B cell (primary cell): ENCODE results near the gene CHRD. TPM values are rescaled to one million over a fixed set of nuclear protein-coding genes. Genes with fewer than 3 reads are reported as not detected.

Experiments used
- ATAC-seq: fragments of 200-7000 bp; cut with Tn5 transposase; one replicate; pipeline ENCODE4 v1.10.0; 2021; ENCODE audit warnings: low read depth, mild to moderate bottlenecking, moderate number of reproducible peaks, moderate library complexity
- CTCF ChIA-PET: fragments of 350-600 bp; sonication (Branson Sonifier 250); formaldehyde crosslinking; loops from one replicate; lab custom pipeline; 2021; ENCODE audit warnings: antibody characterized with exemption, inconsistent platforms; lab: Charles Lee
- POLR2A ChIA-PET: fragments of 350-600 bp; sonication (Branson Sonifier 250); formaldehyde crosslinking; loops from one replicate; lab custom pipeline; 2021; ENCODE audit warnings: antibody characterized with exemption; lab: Charles Lee
- DNase-seq: peaks from one replicate; pipeline ENCODE4 v3.0.0; 2013
- H2AFZ ChIP-seq: 2 replicates; pipeline ENCODE4 v1.6.1; 2012; ENCODE audit warnings: mild to moderate bottlenecking, low read depth, low read length; ENCODE audit not compliant: insufficient read depth, poor library complexity, severe bottlenecking
- H3K27ac ChIP-seq, 2 donors: 1 replicate in 1 of 2; 2 replicates in 1 of 2; pipeline ENCODE4 v1.5.1; 2012 to 2013; ENCODE audit warnings: low read length in 2 of 2, mild to moderate bottlenecking in 2 of 2, moderate library complexity in 1 of 2
- H3K27me3 ChIP-seq, 4 experiments: fragments of 200-600 bp in 1 of 4; sonication (generic) in 1 of 4; replicated peaks in 1 of 4; 1 replicate in 2 of 4; 2 replicates in 2 of 4; pipeline versions ENCODE4 v1.6.1 to v1.7.0; 2013 to 2016; ENCODE audit warnings: low read length in 3 of 4, mild to moderate bottlenecking in 2 of 4, mixed read lengths in 1 of 4, moderate library complexity in 1 of 4; ENCODE audit not compliant: insufficient read depth in 4 of 4, control insufficient read depth in 3 of 4; ENCODE audit errors: control extremely low read depth in 1 of 4
- H3K36me3 ChIP-seq, 2 experiments: replicated peaks in 1 of 2; 1 replicate in 1 of 2; 2 replicates in 1 of 2; pipeline versions ENCODE4 v1.6.1 to v1.7.1; 2013; ENCODE audit warnings: low read length in 1 of 2; ENCODE audit not compliant: insufficient read depth in 2 of 2, control insufficient read depth in 1 of 2; ENCODE audit errors: control extremely low read depth in 1 of 2, extremely low read depth in 1 of 2
- H3K4me1 ChIP-seq, 2 donors: fragments of 200-600 bp in 1 of 2; sonication (generic) in 1 of 2; 1 replicate in 1 of 2; 2 replicates in 1 of 2; pipeline versions ENCODE4 v1.5.1 to v1.6.1; 2013 to 2017; ENCODE audit warnings: low read length in 2 of 2; ENCODE audit not compliant: control insufficient read depth in 2 of 2, insufficient read depth in 2 of 2
- H3K4me2 ChIP-seq: replicated peaks from 2 replicates; pipeline ENCODE3; 2012; ENCODE audit warnings: mild to moderate bottlenecking, low read depth, low read length; ENCODE audit not compliant: poor library complexity, severe bottlenecking
- H3K4me3 ChIP-seq, 5 experiments: fragments of 200-600 bp in 1 of 5; sonication (generic) in 1 of 5; 1 replicate in 3 of 5; 2 replicates in 2 of 5; pipeline versions ENCODE4 v1.5.1 to v1.7.0; 2011 to 2016; ENCODE audit warnings: low read length in 4 of 5, mild to moderate bottlenecking in 4 of 5, low read depth in 2 of 5, control low read depth in 1 of 5, moderate library complexity in 1 of 5; ENCODE audit not compliant: insufficient read depth in 1 of 5; ENCODE audit errors: control extremely low read depth in 1 of 5, extremely low read depth in 1 of 5
- H3K79me2 ChIP-seq: fragments of 200-600 bp; sonication (generic); one replicate; pipeline ENCODE4 v1.6.0; 2016; ENCODE audit warnings: low read length; ENCODE audit not compliant: control insufficient read depth, insufficient read depth
- H3K9ac ChIP-seq: fragments of 200-600 bp; sonication (generic); 2 replicates; pipeline ENCODE4 v1.6.1; 2017; ENCODE audit warnings: mild to moderate bottlenecking, low read length, moderate library complexity
- H3K9me3 ChIP-seq, 3 donors: one replicate each; pipeline versions ENCODE4 v1.6.1 to v1.7.1; 2013; ENCODE audit warnings: low read length in 2 of 3; ENCODE audit not compliant: control insufficient read depth in 2 of 3, insufficient read depth in 1 of 3; ENCODE audit errors: control extremely low read depth in 1 of 3
- H4K20me1 ChIP-seq: 2 replicates; pipeline ENCODE4 v1.6.0; 2012; ENCODE audit warnings: mild to moderate bottlenecking, low read length; ENCODE audit not compliant: insufficient read depth, control insufficient read depth, poor library complexity, severe bottlenecking
- H3K27ac Mint-ChIP-seq: one replicate; pipeline ENCODE4 v1.8.0; 2021; ENCODE audit warnings: mixed read lengths
- H3K27me3 Mint-ChIP-seq: one replicate; pipeline ENCODE4 v1.8.0; 2021; ENCODE audit warnings: mixed read lengths
- H3K4me1 Mint-ChIP-seq: one replicate; pipeline ENCODE4 v1.8.0; 2021; ENCODE audit warnings: mixed read lengths
- H3K4me3 Mint-ChIP-seq: one replicate; pipeline ENCODE4 v1.8.0; 2021; ENCODE audit warnings: mixed read lengths
- H3K9me3 Mint-ChIP-seq: one replicate; pipeline ENCODE4 v1.8.0; 2022; ENCODE audit warnings: mixed read lengths; ENCODE audit not compliant: insufficient read depth
- CTCF ChIP-seq: fragments of 200-600 bp; IDR thresholded peaks from one replicate; pipeline ENCODE4 v1.8.0; 2022; ENCODE audit warnings: antibody characterized with exemption, mild to moderate bottlenecking
- EZH2 ChIP-seq: IDR thresholded peaks from 2 replicates; pipeline ENCODE4 v1.6.1; 2012; ENCODE audit warnings: borderline replicate concordance, low read depth, mild to moderate bottlenecking, moderate library complexity, low read length; ENCODE audit not compliant: insufficient read depth, poor library complexity, severe bottlenecking
- WGBS: methylation state at CpG from one replicate; pipeline ENCODE4 v1.1.5; 2013; ENCODE audit warnings: missing lambda C conversion rate; ENCODE audit not compliant: insufficient coverage; 5-methylcytosine and 5-hydroxymethylcytosine counted together
- intact Hi-C: fragments of 100-400 bp; cut with micrococcal nuclease; formaldehyde crosslinking; loops from one replicate; pipeline ENCODE4 v1.10.0; 2022
- polyA plus RNA-seq: library from polyadenylated mRNA; depleted of rRNA; stranded (reverse); fragments of >200 nt; gene quantifications from 2 replicates; pipeline ENCODE4 v1.2.3, GENCODE V29; 2012
- total RNA-seq, 2 donors: library from RNA; stranded (reverse); fragments of 120-200 nt in 1 of 2; gene quantifications; 1 replicate in 1 of 2; 2 replicates in 1 of 2; pipeline versions ENCODE4 v1.2.3 to v1.2.4, GENCODE V29; 2013 to 2022

Gene CHRD
- total and polyA plus RNA-seq, 2 donors (not counting 1 experiment from before 2014, with no cell fraction given): not detected

DNA sequence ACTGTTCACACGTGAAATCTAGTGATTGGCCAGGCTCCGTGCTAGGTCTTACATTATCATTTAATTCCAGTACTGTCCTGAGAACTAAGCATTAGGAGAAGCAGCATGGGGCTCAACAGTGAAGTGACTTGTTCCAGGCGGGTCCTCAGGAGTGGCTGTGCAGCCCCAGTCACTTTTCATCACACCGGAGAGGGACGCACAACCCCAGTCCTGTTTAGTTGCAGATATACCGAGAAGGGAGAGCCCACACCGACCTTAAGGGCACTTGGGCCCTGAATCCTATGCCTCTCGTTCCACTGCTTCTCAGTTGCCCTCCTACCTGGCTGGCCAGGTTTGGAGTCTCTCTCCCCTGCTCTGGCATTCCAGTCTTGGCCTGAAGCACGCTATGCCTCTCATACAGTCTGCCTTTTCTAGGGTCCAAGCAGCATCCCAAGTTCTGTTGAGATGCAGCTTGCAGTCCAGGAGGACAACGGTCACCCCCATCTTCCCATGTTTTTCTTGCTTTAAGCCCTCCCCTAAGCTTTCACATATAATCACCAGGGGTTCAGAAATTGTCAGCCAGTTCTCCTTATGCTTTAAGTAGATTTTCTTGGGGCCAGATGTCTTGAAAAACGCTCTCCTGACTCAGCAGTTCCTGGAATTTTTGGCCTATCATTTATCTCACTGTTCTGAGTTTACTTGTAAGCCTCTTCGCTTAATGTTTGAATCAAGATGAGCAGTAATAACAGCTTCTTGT, 32.4 kb upstream of the CHRD start:
- Histone ChIP-seq H3K9ac (no peak overlapping the region), H4K20me1 (no peaks in the 10 kb centered on the region), H3K36me3 (peaks cover 0 to 4% of the 10 kb centered on the region in 2 experiments), H3K27ac (no peak overlapping the region), H2AFZ (no peak overlapping the region), H3K4me1 (no peaks in the 10 kb centered on the region), H3K9me3 (no peaks in the 10 kb centered on the region), H3K27me3 (no peaks in the 10 kb centered on the region), H3K79me2 (no peaks in the 10 kb centered on the region), H3K4me2 (no peak overlapping the region), H3K4me3 (no peak overlapping the region)
- H3K27me3 Mint-ChIP-seq: no peaks in the 10 kb centered on the region
- DNase-seq (no peak), ATAC-seq (no peak)
- no peak overlapping the region for H3K4me3 Mint-ChIP-seq
- ChIA-PET POLR2A (no interaction called here), CTCF (interaction anchor here (0.6 to 1.4 kb wide), 3 partner anchors 28 to 166 kb away, joined by 3 read pairs; no protein-coding TSS in a partner anchor)
- 91% methylated on average over 10 of the region's 12 CpGs for WGBS
- no peaks in the 10 kb centered on the region for H3K9me3 Mint-ChIP-seq
- intact Hi-C loops: no loop called here
- H3K4me1 Mint-ChIP-seq: no peaks in the 10 kb centered on the region
- H3K27ac Mint-ChIP-seq: no peak overlapping the region
- no peak for TF ChIP-seq CTCF

GRCh38 chr3:184348057-184348382, 31.8 kb upstream of the CHRD start:
- 95% methylated on average over 4 of the region's 4 CpGs for WGBS
- ATAC-seq (no peak), DNase-seq (no peak)
- H2AFZ ChIP-seq: no peak overlapping the region
- POLR2A ChIA-PET: no interaction called here
- no peak overlapping the region for H3K4me3 ChIP-seq
- intact Hi-C loops: no loop called here
- CTCF ChIA-PET: interaction anchor here (0.6 to 1.4 kb wide), 3 partner anchors 27 to 165 kb away, joined by 3 read pairs; no protein-coding TSS in a partner anchor
- H3K27ac ChIP-seq: no peak overlapping the region
- TF ChIP-seq EZH2: no peak
- no peak for TF ChIP-seq CTCF
- no peaks in the 10 kb centered on the region for H3K9me3 ChIP-seq
- Mint-ChIP-seq H3K27ac (no peak overlapping the region), H3K27me3 (no peaks in the 10 kb centered on the region), H3K4me1 (no peaks in the 10 kb centered on the region), H3K4me3 (no peak overlapping the region), H3K9me3 (no peaks in the 10 kb centered on the region)
- no peaks in the 10 kb centered on the region for H3K4me1 ChIP-seq
- no peak overlapping the region for H3K4me2 ChIP-seq
- H3K79me2 ChIP-seq: no peaks in the 10 kb centered on the region
- peaks cover 0 to 4% of the 10 kb centered on the region in 2 experiments for H3K36me3 ChIP-seq
- no peaks in the 10 kb centered on the region for H4K20me1 ChIP-seq
- H3K9ac ChIP-seq: no peak overlapping the region
- H3K27me3 ChIP-seq: no peaks in the 10 kb centered on the region
